Medulla oblongata (tissue), 1 donor: ENCODE data around the gene LYPD6.
A peak's percentile ranks its signal among the peaks of the same experiment; 100 is the strongest.
"Not testable (repeated sequence)": the region's sequence is repeated elsewhere in the genome, so short reads cannot be mapped to it uniquely, and the experiment has no call there.

Experiments used
- DNase-seq: peaks from one replicate; pipeline ENCODE4 v3.0.0-alpha.2; 2015; ENCODE audit errors: extremely low spot score

Gene LYPD6

DNA sequence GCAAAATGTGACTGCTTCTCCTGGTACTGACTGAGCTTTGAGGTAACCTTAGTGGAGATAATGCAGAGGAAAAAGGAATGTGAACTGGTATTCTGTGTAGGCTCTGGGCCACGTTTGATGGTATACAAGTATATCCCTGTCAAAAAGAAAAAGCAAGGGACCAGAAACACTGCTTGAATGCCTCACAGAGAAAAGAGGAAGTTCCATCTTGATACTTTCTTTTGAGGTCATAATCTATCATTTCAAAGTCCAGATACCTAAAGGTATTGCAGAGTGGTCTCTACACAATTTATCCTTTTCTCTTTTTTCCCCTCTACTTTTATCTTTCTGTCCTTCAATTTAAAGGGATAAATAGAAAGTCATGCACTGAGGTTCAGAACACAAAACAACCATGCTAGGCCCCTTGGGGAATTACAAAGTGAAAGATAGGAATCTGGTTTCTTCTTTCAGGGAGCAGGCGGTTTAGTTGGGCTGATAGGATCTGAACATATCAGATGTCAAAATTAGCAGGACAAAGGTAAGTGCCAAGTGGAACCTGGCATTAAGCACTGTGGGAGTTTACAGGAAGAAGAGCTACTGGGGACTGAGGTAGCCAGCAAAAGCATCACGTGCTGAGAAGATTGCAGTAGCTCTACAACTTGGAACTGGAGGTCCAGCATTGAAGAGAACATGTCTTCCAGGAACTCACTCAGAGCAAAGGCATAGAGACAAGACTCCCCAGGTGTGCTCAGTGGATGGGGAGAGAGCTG is 121.2 kb downstream of the LYPD6 start:
- no peak for DNase-seq

DNA sequence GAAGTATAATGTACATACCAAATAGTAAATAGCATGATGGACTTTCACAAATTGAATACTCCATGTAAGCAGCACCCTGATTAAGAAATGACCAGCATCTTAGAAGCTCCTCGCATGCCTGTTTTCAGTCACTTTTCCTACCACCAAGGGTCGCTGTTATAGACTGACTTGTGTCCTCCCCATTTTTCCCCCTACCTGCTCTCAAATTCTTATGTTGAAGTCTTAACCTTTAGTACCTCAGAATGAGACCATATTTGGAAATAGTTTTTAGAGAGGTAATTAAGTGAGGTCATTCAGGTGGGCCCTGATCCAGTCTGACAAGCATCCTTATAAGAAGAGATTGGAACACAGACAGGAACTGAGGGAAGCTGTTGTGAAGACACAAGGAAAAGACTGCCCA is 125.9 kb downstream of the LYPD6 start:
- DNase-seq = no peak

DNA sequence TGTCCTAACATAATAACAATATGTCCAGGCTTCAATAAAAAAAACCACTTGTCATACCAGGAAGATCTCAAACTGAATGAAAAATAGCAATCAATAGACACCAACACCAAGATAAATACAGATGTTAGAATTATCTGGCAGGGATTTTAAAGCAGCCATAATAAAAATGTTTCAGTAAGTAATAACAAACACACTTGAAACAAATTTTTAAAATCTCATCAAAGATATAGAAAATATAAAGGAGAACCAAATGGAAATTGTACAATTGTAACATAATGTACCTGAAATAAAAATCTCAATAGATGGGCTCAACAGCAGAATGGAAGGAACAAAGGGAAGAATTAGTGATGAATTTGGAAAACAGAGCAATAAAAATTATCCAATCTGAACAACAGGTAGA is 128.1 kb downstream of the LYPD6 start:
- DNase-seq = no peak

DNA sequence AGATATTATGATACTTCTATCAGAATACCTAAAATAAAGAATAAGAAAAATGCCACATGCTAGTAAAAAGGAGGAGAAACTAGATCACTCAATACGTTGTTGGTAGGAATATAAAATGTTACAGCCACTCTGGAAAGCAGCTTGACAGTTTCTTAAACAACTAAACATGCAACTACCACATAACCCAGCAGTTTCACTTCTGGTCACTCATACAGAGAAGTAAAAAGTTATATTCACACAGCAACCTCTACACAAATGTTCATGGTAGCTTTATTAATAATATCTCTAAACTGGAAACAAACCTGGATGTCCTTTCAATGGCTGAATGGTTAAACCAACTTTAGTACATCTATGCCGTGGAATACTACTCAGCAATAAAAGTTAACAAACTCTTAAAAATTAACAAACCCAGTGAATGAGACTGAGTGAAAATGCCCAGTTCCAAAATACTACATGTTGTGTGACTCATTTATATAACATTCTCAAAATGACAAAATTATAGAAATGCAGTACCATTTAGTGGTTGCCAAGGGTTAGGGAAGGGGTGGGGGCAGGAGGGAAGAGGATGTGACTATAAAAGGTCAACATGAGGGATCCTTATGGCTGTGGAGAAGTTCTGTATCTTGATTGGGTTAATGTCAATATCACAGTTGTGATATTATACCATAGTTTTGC is 133.1 kb downstream of the LYPD6 start:
- DNase-seq = no peak

DNA sequence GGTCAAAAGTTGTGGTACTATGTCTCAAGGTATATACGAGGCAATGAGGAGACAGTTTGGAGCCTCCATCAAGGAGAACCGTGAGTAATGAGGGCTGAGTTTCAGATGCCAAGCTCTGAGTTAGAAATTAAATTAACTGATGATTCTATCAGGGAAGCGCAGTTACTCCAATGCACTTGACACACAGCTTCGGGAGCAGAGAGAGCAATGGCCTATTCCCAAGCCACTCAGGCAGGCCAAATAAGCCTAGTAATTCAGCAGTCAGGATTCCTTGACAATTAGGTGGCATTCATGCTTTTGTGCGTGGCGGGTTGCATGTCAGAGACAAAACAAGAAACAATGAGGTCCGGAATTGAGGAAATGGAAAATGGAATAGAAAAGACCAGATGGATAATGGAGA is 134.0 kb downstream of the LYPD6 start:
- DNase-seq = no peak

DNA sequence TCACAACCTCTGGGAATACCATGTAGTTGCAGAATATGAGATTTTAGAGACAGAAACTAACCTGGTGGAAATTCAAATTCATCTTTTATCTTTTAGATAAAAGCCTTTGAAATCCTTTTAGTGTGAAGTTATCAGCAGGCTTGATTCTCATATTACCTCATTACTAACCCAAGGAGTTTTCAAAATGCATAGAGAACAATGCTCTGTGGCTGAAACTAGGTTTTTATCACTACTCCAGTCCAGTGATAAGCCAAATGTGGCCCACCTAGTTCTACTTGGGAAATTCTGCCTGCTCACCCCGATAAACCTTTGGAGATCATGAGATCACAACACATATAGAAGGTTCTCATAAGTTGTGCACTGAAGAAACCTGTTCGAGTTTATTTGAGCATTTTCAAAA is 135.5 kb downstream of the LYPD6 start:
- no peak for DNase-seq

DNA sequence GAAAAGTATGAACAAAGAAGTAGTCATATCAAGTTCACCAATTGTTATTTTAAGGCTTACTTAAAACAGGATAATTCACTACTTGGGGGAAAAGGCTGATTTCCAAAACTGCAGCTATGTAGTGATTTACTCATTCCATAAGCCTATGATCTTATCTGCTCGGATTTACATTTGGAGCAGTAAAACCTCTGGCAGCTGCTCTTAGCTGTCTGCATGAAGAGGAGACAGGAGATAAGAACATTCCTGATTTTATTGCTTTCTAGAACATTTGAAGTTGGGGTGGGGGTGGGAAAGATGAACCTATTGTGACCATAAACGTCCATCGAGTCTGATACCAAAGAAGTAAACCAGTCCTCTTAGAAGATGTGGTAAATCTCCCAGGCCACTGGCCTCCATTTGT is 136.2 kb downstream of the LYPD6 start:
- DNase-seq = no peak

DNA sequence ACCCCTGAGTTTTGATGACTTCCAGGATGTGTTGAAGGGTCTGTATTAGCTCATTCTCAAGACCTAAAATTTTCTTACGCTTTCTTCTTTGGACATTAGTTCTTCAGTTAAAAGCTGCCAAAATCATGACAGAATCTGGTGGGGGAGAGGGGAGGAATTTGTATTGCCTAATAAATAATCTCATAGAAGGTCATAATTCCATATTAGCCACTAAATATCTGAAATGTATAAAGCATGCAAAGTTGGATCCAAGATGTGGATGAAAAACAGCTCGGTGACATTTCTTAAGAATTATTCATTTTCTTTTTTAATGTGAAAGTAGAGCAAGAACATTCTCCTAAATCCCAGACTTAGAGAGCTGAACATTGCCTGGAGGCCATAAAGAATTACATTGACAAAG is 137.0 kb downstream of the LYPD6 start:
- DNase-seq = no peak

DNA sequence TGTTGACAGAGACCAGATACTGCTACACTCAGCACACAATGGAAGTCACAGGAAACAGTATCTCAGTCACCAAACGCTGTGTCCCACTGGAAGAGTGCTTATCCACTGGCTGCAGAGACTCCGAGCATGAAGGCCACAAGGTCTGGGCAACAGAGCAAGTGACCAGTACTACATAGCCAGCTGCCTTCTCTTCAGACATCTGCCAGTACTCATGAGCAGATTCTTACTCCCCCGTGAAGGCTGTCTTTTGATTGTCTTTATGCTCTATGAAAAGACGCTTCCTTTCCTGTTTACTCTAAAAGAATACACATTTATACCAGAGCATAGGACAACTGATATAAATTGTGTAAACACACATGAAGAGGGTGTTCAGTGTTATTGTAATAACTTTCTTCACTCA is 138.2 kb downstream of the LYPD6 start:
- DNase-seq = no peak

DNA sequence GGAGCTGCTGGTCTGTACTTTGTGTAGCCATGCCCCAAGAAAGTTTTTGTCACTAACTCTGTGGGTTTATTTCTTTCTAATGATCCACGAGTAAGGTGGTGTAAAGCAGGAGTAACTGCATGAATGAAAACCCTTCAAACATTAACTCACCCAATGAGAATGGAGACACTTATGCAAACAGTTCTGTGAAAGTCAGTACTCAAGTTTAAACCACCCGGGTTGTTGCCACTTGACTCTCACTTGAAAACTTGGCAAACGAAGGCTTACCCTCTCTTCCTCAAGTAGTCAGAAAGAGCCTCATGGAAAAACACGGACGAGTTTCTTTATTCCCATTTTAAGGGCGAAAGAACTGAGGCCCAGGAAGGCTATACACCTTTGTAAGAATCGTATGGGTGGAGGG is 139.7 kb downstream of the LYPD6 start:
- DNase-seq = no peak

DNA sequence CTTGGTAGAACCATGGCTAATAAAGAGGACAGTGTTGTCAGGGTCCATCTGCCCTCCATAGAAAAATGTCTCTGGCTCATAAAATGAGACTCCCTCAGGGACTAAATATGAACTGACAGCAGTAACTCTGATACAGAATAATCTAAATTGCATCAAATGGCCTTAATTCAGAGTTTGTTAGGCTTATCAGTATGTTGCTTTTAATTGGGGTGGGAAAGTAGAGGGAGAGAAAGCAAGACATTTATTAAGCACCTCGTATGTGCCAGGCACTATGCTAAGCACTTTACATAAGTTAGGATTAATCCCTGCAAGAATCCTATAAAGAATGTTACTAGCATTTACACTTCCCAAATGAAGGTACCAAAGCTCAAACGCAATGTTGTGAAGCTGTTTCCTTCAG is 142.0 kb downstream of the LYPD6 start:
- DNase-seq = no peak

DNA sequence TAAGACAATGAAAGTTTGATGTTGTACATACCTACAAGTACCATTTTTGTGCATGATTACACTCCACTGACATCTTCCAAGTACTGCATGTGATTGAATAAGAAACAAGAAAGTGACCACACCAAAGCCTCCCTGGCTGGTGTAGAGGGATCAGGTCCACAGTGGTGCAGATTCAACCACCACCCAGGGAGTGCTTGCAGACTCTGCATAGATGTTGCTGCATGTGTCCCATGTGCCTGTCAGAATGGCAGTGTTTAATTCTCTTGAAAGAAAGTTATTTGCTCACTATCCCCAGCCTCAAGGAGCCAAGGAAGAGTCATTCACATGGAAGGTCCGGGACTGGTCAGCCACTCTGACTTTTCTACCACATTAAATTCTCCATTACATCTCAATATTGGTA is 142.7 kb downstream of the LYPD6 start:
- DNase-seq = no peak

DNA sequence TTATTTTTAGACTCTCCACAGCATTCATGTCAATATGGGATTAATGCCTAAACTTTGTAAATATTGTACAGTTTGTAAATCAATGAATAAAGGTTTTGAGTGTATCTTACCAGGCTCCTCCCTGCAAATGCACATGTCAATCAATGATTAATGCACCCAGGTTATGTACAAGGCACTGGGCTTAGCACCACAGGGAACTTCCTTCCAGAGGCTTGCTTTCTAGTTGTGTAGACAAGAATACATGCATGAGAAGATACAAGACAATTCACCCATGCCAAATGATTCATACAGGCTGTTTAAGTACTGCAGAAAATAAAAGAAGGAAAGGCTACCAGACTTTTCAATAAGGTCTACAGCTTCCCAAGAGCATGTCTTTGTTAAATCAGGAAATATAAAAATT is 143.1 kb downstream of the LYPD6 start:
- no peak for DNase-seq

DNA sequence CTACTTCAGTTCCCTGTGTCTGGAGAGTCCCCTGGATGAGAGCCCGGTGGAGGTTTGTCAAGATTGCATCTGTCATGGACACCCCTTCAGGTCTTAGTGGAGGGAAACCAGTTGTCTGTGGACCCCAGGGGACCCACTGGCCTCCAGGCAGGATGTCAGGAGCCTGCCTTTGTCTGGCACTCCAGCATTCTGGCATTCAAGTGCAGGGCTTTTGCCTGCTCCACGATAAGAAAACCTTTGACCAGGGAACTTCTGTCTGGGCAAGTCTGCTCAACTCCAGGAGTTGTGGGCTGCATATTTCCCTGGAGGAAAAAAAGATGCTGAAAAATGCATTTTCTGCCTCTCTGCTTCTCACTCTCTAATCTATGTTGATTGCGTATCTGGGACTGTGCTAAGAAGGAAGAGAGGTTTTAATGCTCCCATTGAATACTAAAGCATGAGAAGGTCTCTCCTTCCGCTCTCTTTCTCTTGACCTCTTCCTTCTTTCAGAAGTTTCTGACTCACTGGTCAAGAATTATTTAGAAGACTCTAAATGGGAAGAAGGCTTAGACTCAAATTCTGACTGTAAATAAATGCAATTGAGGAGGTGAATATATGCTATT is 152.7 kb downstream of the LYPD6 start:
- no peak for DNase-seq

DNA sequence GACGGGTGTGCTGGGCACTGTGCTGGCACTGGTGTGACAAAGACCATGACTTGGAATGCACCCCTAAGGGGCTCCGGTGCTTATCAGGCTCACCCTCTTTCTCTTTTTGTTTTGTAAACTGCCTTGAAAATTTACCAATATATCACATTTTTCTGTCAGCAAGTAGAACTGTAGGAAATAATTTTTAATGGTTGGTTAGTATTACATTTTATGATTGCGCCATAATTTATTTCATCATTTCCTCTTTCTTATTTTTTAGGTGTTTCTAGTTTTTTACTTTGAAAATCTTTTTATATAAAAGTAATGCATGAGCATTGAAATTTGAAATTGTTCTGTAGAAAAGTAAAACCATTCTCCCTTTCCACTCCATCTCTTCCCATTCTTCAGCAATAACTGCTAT is 156.3 kb downstream of the LYPD6 start:
- DNase-seq = no peak

DNA sequence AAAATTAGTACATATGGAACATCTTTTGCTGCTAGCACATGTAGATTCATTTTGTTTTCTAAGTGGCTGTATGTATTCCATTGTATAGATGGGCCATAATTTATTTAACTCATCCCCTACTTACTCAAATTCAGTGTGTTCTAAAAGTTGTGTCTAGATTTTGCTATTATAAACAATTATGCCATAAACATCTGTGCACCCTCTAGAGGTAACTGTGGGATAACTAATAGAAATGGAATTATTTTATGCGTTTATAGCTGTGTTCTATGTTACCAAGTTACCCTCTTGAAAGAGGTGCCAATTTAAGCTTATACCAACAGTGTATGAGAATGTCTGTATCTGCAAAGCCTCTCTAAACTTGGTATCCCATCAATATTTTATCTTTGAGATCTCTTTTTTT is 156.8 kb downstream of the LYPD6 start:
- no peak for DNase-seq

DNA sequence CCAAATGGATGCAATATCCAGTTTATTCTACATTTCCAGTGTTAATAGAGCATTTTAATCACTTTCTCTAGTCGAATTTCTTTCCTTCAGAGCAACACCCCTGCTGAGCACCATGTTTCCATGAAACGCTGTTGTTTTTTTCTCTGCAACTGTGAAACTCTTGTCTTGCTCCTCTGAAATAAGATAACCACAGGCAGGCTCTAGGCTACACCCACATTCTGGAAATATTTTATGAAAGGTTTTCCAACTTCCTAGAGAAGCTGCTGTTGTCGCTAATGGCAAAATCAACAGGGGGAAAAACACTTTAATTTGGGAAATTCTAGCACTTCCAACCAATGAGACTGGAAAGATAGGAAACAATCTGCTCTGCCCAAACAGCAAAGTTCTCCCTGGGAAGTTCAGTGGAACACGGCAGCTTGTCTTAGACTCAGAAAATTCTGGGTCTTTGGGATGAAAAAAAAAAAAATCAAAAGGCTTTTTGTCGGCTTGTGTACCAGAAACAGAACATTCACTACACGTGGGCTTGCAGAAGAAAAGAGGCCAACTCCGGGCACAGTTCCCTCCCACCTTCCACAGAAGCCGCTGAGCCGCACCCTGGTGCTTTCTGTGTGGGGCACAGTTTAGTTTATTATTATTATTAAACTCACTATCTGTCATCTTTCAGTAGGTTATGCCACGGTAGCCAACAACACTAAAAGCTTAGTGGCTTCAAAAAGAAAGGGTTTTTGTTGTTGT is 158.5 kb downstream of the LYPD6 start:
- DNase-seq = peak; percentile 30

DNA sequence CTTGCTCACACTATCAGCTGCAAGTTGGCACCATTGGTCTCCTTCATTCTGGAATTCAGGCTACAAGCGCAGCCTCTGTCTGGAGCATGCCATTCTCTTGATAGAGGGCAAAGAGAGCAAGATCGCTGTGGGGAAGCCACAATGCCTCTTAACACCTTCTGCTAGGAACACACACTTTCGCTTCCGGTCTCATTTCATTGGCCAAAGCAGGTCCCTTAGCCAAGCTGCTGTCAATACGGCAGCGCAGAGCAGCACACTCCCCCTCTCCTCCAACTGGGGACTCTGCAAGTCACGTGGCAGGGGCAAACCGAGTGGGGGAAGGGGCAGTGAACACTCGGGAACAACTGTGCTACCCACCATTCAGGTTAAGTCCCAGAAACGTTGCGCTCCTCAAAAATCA is 159.1 kb downstream of the LYPD6 start:
- peak; percentile 18 for DNase-seq

DNA sequence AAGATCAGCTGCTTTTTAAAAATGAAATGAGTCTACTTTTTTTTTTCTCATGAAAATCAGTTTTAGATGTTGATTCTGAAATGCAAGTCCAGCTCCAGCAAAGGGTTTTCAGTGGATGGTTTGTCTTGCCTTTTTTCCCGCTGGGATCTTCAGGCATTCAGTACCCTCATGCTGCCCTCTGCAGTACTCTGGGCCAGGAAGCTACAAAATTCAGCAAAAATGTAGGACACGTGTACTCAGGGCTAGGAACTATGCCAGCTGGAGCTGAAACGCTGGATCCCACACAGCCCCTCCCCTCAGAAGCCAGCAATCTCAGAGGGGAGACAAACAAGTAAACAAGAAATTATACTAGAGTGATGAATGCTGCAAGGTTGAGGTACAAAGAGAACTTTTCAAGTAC is 159.9 kb downstream of the LYPD6 start:
- peak; percentile 61 for DNase-seq

DNA sequence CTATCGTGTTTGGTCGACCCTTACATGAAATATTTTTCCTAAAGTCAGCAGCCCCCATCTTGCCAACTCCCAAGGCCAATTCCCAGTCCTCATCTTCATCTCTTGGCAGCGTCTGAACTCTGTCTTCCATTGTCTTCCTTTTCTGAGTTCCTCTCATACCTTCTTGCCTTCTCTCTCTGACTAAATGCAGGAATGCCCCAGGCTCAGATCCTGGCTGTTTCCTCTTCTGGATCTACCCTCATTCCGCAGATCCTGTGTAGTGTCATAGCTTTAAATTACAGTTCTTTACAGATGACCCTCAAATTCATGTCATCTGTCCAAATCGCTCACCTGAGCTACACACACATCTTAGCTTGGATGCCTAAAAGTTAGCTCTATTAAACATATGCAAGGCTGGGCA is 162.5 kb downstream of the LYPD6 start:
- DNase-seq = no peak

DNA sequence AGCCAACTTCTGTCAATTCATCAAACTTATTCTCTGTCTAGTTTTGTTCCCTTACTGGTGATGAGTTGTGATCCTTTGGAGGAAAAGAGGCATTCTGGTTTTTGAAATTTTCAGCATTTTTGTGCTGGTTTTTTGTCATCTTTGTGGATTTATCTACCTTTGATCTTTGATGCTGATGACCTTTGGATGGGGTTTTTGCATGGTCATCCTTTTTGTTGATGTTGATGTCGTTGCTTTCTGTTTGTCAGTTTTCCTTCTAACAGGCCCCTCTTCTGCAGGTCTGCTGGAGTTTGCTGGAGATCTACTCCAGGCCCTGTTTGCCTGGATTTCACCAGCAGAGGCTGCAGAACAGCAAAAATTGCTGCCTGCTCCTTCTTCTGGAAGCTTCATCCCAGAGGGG is 168.8 kb downstream of the LYPD6 start:
- not testable (repeated sequence) for DNase-seq

DNA sequence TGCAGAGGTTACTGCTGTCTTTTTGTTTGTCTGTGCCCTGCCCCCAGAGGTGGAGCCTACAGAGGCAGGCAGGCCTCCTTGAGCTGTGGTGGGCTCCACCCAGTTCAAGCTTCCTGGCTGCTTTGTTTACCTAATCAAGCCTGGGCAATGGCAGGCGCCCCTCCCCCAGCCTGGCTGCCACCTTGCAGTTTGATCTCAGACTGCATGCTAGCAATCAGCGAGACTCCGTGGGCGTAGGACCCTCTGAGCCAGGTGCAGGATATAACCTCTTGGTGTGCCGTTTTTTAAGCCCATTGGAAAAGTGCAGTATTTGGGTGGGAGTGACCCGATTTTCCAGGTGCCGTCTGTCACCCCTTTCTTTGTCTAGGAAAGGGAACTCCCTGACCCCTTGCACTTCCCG is 176.4 kb downstream of the LYPD6 start:
- DNase-seq = not testable (repeated sequence)

DNA sequence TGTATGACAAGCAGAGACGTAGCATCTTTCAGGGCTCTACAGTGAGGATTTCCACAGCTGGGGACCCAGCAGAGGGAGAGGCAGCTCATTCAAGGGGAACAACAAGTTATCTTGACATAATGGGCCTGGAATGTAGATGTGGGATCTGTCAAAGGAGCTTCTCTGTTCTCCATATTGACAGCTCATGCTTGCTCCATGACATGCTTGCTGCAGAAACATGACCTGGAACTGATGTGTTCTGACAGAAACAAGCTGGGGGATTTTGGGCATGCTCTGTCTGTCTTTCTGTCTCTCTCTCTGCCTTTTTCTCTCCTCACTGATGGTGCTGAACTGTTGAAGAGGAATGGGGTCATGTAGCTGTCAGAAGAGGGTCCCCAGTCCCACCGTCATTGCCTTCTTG is 177.6 kb downstream of the LYPD6 start:
- DNase-seq = no peak
